Measurements from ENCODE around the gene EBPL. TPM values are rescaled to one million over a fixed set of nuclear protein-coding genes. Genes with fewer than 3 reads are reported as not detected.

The EBPL gene
- total and polyA plus RNA-seq, 11 donors = 3.2 to 13.8 (median 5.8) TPM

- intact Hi-C loops (cut with DNase I) = no loop called here
- WGBS, 4 donors = 62 to 77% (median 74%) methylated on average over 13 of the region's 13 CpGs
- Histone ChIP-seq H3K4me3 (no peak overlapping the region), H3K27me3 (no peaks in the 10 kb centered on the region), H3K36me3 (no peaks in the 10 kb centered on the region), H3K9me3 (no peaks in the 10 kb centered on the region), H3K27ac (no peak overlapping the region), H3K4me1 (peaks cover 0 to 27% (median 0%) of the 10 kb centered on the region in 12 donors)
- ATAC-seq (no peak), DNase-seq (no peak)
- TF ChIP-seq POLR2A (IDR thresholded peaks at IDR 0.05) = no peak
- TF ChIP-seq CTCF (IDR thresholded peaks at IDR 0.05) = no peak
Measured at GRCh38 chr13:49645451-49645850, 45.8 kb downstream of the EBPL start.

GRCh38 chr13:49643035-49643646 is 48.1 kb downstream of the EBPL start:
- no peak for TF ChIP-seq CTCF (IDR thresholded peaks at IDR 0.05)
- TF ChIP-seq POLR2A (IDR thresholded peaks at IDR 0.05) = no peak
- Histone ChIP-seq H3K27me3 (no peaks in the 10 kb centered on the region), H3K4me3 (peak overlapping the region in 4 of 12 donors; percentile 6 to 53 (median 16)), H3K27ac (peak overlapping the region in 3 of 12 donors; percentile 6 to 91 (median 30)), H3K4me1 (peaks cover 0 to 27% (median 0%) of the 10 kb centered on the region in 12 donors), H3K36me3 (no peaks in the 10 kb centered on the region), H3K9me3 (no peaks in the 10 kb centered on the region)
- intact Hi-C loops (cut with DNase I) = no loop called here
- WGBS, 4 donors = 83 to 92% (median 85%) methylated on average over 12 of the region's 12 CpGs
- peak in 1 of 4 donors; percentile 47 for ATAC-seq
- DNase-seq = no peak

- Histone ChIP-seq H3K9me3 (no peaks in the 10 kb centered on the region), H3K4me1 (peaks cover 0 to 27% (median 0%) of the 10 kb centered on the region in 12 donors), H3K27ac (peak overlapping the region in 3 of 12 donors; percentile 5 to 91 (median 30)), H3K27me3 (no peaks in the 10 kb centered on the region), H3K4me3 (peak overlapping the region in 2 of 12 donors; percentile 11 to 53), H3K36me3 (no peaks in the 10 kb centered on the region)
- peak; percentile 78 to 95 (median 88) for ATAC-seq
- WGBS, 4 donors = 72 to 81% (median 80%) methylated on average over 4 of the region's 4 CpGs
- TF ChIP-seq POLR2A (IDR thresholded peaks at IDR 0.05) (no peak), CTCF (IDR thresholded peaks at IDR 0.05) (no peak)
- DNase-seq = peak in 4 of 5 donors; percentile 39 to 58 (median 51)
- intact Hi-C loops (cut with DNase I) = no loop called here
Measured at GRCh38 chr13:49641801-49642291, 49.4 kb downstream of the EBPL start.

- WGBS, 4 donors = 92 to 95% (median 93%) methylated on average over 2 of the region's 2 CpGs
- no peaks in the 10 kb centered on the region for H3K36me3 ChIP-seq
Measured at GRCh38 chr13:49638744-49639072, 52.6 kb downstream of the EBPL start.

More at GRCh38 chr13:49638744-49639072, 52.6 kb downstream of the EBPL start:
- H3K27ac ChIP-seq = no peak overlapping the region
- TF ChIP-seq POLR2A (IDR thresholded peaks at IDR 0.05) (no peak), CTCF (IDR thresholded peaks at IDR 0.05) (no peak)
- intact Hi-C loops (cut with DNase I) = no loop called here
- H3K9me3 ChIP-seq = no peaks in the 10 kb centered on the region
- H3K4me3 ChIP-seq = no peak overlapping the region
- peaks cover 0 to 35% (median 0%) of the 10 kb centered on the region in 12 donors for H3K4me1 ChIP-seq
- ATAC-seq (no peak), DNase-seq (no peak)
- H3K27me3 ChIP-seq = no peaks in the 10 kb centered on the region

Data from heart left ventricle (tissue), 16 donors.